T-helper 17 cell (primary cell): ENCODE measurements around the gene SRRM1. TPM values are rescaled to one million over a fixed set of nuclear protein-coding genes. Genes with fewer than 3 reads are reported as not detected.
A peak's percentile ranks its signal among the peaks of the same experiment; 100 is the strongest.

Source experiments
- ATAC-seq: fragments of 150-1000 bp; cut with Tn5 transposase; 2 replicates; pipeline ENCODE4 v1.10.0; 2021; ENCODE audit warnings: mild to moderate bottlenecking, moderate library complexity
- DNase-seq, 3 donors: peaks; one replicate each; pipeline versions ENCODE4 v3.0.0 to v3.0.0-alpha.2; 2020 to 2021
- H3K9me3 ChIP-seq: one replicate; pipeline ENCODE4 v1.7.0; 2013; ENCODE audit warnings: low read length, mild to moderate bottlenecking; ENCODE audit not compliant: control insufficient read depth, poor library complexity, severe bottlenecking
- H3K27ac Mint-ChIP-seq: one replicate; pipeline ENCODE4 v1.8.0; 2022; ENCODE audit warnings: mild to moderate bottlenecking, moderate library complexity, mixed read lengths
- H3K27me3 Mint-ChIP-seq: one replicate; pipeline ENCODE4 v1.8.0; 2022; ENCODE audit warnings: mixed read lengths
- H3K36me3 Mint-ChIP-seq: one replicate; pipeline ENCODE4 v1.8.0; 2022; ENCODE audit warnings: low read depth, mixed read lengths
- H3K4me1 Mint-ChIP-seq: one replicate; pipeline ENCODE4 v1.8.0; 2022; ENCODE audit warnings: mild to moderate bottlenecking, mixed read lengths
- H3K4me3 Mint-ChIP-seq: one replicate; pipeline ENCODE4 v1.8.0; 2022; ENCODE audit warnings: mild to moderate bottlenecking, moderate library complexity, mixed read lengths
- total RNA-seq, 4 donors: library from RNA in 2 of 4; stranded (reverse) in 2 of 4; gene quantifications; one replicate each; pipeline ENCODE4 v1.2.3 and lab custom pipeline; 2022 to 2026

Gene SRRM1, protein sequence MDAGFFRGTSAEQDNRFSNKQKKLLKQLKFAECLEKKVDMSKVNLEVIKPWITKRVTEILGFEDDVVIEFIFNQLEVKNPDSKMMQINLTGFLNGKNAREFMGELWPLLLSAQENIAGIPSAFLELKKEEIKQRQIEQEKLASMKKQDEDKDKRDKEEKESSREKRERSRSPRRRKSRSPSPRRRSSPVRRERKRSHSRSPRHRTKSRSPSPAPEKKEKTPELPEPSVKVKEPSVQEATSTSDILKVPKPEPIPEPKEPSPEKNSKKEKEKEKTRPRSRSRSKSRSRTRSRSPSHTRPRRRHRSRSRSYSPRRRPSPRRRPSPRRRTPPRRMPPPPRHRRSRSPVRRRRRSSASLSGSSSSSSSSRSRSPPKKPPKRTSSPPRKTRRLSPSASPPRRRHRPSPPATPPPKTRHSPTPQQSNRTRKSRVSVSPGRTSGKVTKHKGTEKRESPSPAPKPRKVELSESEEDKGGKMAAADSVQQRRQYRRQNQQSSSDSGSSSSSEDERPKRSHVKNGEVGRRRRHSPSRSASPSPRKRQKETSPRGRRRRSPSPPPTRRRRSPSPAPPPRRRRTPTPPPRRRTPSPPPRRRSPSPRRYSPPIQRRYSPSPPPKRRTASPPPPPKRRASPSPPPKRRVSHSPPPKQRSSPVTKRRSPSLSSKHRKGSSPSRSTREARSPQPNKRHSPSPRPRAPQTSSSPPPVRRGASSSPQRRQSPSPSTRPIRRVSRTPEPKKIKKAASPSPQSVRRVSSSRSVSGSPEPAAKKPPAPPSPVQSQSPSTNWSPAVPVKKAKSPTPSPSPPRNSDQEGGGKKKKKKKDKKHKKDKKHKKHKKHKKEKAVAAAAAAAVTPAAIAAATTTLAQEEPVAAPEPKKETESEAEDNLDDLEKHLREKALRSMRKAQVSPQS
- total RNA-seq (100 to 1,000 TPM; 289 to 319 TPM), total RNA-seq (lab: John Stamatoyannopoulos, UW) (56.0 to 131 reads per million in 2 donors)

DNA sequence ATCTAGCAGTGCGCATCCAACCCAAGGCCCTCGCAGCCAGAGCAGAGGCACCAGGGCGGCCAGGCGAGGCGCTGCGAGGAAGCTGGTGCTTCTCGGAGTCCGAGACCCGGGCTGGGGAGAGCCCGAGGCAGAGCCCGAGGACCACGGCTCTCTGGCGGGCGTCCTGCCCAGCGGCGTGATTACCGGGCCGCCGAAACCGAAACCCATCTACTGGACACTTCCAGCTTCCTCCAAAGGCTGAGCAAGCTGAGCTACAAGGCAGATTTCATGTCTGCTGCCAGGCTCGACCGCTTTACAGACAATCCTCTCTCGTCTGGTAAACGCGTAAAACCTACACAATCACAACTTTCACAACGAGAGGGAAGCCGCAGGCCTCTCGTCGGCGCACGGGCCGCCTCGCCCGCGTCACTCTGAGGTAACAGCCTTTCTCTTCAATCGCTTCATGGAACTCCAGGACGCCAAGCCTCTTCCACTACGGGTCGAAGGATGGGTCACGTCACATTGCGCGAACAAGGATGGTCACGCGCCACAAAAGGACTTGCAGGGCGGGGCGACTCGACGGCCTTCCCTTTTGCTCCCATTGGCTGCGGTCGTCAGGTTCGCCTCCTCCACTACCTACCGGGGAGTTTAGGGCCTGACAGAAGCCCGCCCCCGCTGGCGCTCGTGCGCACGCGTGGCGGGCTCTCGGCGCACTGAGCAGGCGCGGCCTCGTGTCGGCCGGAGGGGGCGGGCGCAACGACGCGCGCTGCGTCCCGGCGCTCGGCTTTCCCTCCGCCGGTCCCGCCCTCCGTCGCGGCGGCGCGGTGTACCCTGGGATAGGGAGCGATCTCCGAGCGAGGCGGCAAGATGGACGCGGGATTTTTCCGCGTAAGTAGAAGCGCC lies at the start of gene SRRM1:
Gene SRRM1, plus strand, starts transcription at position 822 of the 882 bp plus-strand sequence. Its CDS starts 25 bp downstream, at position 847.
- Mint-ChIP-seq H3K4me1 (peaks cover 36% of the 10 kb centered on the region), H3K27ac (peak within 1 kb of the TSS; percentile 99)

DNA sequence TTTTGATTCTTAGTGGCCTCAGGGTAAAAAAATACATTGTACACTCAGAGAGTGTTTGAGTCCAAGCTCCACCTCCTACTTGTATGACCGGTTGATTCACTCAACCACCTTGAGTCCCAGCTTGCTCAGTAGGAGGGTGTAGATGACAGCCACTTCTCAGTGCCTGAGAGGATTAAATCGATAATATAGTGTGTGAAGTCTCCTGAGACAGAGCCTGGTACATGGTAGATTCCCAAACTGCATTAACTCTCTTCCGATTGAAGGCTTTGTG lies 48.8 kb upstream of the SRRM1 start:
- Mint-ChIP-seq H3K27me3 (peaks cover 30% of the 10 kb centered on the region), H3K4me3 (no peak overlapping the region), H3K27ac (no peak overlapping the region), H3K4me1 (peaks cover 4% of the 10 kb centered on the region), H3K36me3 (no peaks in the 10 kb centered on the region)
- H3K9me3 ChIP-seq = no peaks in the 10 kb centered on the region
- DNase-seq (no peak), ATAC-seq (no peak)

More for the DNA sequence above, at the start of gene SRRM1:
- H3K27me3 Mint-ChIP-seq = no peaks in the 10 kb centered on the region
- ATAC-seq (peak; percentile 91), DNase-seq (peak; percentile 94 to 99 (median 97))
- no peaks in the 10 kb centered on the region for H3K36me3 Mint-ChIP-seq
- no peaks in the 10 kb centered on the region for H3K9me3 ChIP-seq
- peak within 1 kb of the TSS; percentile 96 for H3K4me3 Mint-ChIP-seq

DNA sequence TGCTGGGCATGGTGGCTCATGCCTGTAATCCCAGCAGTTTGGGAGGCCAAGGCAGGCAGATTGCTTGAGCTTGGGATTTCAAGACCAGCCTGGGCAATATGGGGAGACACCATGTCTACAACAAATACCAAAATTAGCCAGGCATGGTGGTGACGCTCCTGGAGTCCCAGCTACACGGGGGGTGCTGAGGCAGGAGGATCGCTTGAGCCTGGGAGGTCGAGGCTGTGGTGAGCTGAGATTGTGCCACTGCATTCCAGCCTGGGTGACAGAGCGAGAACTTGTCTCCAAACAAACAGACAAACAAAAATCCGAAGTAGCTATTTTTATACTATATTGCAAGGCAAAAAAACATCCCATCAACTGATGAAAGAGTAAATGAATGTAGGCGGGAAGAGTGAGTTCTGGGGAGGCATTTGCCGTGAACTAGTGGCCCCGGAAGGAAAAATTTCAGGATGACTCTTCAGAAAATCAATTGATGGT lies 46.7 kb upstream of the SRRM1 start:
- peaks cover 31% of the 10 kb centered on the region for H3K27me3 Mint-ChIP-seq
- H3K4me1 Mint-ChIP-seq = peaks cover 4% of the 10 kb centered on the region
- DNase-seq (no peak), ATAC-seq (no peak)
- no peak overlapping the region for H3K27ac Mint-ChIP-seq
- H3K36me3 Mint-ChIP-seq = no peaks in the 10 kb centered on the region
- H3K4me3 Mint-ChIP-seq = no peak overlapping the region
- no peaks in the 10 kb centered on the region for H3K9me3 ChIP-seq

DNA sequence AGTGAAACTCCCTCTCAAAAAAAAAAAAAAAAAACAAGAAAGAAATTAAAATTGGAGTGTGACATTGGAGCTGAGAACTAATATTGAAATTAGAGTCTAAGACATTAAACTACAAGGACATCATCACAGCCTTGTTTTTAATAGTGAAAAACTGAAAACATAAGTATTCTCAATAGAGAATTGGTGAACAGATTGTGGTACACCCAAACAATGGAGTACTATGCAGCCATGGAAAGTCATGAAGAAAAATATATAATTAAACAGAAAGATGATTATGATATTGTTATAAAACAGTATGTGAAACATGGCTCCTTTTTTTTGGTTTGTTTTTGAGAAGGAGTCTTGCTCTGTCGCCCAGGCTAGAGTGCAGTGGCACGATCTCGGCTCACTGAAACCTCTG lies 43.8 kb upstream of the SRRM1 start:
- DNase-seq (no peak), ATAC-seq (no peak)
- Mint-ChIP-seq H3K27me3 (peaks cover 25% of the 10 kb centered on the region), H3K4me1 (peaks cover 6% of the 10 kb centered on the region), H3K4me3 (no peak overlapping the region), H3K36me3 (no peaks in the 10 kb centered on the region), H3K27ac (no peak overlapping the region)
- no peaks in the 10 kb centered on the region for H3K9me3 ChIP-seq

DNA sequence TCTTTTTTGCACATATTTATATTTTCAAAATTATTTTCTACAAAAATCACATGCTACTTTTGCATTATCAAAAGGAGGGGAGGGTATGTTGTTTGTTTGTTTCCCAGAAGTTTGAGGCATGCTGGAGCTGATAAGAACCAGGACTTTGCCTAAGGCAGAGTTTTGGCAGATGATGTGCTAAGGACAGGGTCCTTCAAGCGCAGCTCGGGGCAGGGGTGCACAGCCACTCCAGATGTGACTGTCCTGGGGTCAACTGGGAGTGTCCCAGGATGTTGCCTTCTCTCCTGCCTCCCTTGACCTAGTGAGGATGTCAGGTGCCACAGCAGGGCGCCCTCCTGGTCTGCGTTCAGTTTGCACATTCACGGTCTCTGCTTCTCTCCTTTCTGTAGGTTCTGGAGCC lies 42.6 kb upstream of the SRRM1 start:
- peaks cover 4% of the 10 kb centered on the region for H3K4me1 Mint-ChIP-seq
- H3K9me3 ChIP-seq = no peaks in the 10 kb centered on the region
- ATAC-seq (no peak), DNase-seq (no peak)
- H3K4me3 Mint-ChIP-seq = no peak overlapping the region
- no peaks in the 10 kb centered on the region for H3K36me3 Mint-ChIP-seq
- no peak overlapping the region for H3K27ac Mint-ChIP-seq
- peaks cover 17% of the 10 kb centered on the region for H3K27me3 Mint-ChIP-seq

DNA sequence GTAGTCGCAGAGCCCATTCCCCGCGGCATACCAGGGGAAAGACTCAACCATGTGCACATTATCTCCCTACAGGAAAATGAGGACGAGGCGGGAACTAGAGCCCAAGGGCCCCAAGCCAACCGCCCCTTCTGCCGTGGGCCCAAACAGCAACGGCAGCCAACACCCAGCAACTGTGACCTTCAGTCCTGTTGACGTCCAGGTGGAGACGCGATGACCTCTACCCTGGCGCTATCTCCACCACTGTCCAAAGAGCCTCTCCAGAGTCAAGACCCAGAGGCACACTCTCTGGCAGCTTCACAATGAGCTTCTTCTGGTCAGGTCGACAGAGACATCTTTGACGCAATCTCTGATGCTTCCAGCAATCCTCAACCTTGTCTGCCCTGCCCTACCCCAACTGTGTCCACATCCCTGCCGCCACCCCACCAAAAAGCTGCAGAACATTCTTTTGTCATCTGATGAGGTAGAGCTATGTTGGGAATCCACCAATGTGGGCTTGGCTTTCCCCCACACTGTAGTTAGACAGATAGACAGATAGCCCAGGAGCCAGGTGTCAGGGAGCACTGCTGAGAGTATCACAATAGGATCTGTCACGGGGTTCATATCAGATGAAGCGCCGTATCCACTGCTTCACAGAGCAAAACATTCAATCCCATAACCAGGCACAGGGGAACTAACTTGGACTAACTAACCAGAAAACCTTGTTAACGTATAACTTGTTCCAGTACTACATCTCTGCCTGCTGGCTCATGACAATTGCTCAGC lies 37.4 kb upstream of the SRRM1 start:
- DNase-seq = no peak
- ATAC-seq = no peak
- H3K27ac Mint-ChIP-seq = no peak overlapping the region
- H3K9me3 ChIP-seq = no peaks in the 10 kb centered on the region
- H3K27me3 Mint-ChIP-seq = peaks cover 4% of the 10 kb centered on the region
- H3K36me3 Mint-ChIP-seq = no peaks in the 10 kb centered on the region
- H3K4me1 Mint-ChIP-seq = peaks cover 4% of the 10 kb centered on the region
- H3K4me3 Mint-ChIP-seq = no peak overlapping the region

DNA sequence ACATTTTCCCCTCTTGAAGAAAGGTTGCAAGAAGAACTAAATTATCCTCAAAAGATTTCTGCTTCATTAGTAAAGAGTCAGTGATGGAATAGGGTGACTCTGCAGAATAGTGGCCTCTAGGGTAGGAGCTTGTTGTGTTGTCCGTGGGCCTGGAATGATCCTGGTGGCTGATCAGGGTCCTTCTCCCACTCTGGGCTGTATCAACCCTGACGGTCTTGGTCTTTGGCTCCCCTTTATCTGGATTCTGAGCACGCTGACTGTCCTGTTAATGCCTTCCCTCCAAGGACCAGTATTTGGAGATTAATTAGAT lies 36.9 kb upstream of the SRRM1 start:
- no peaks in the 10 kb centered on the region for H3K9me3 ChIP-seq
- Mint-ChIP-seq H3K4me3 (no peak overlapping the region), H3K27ac (no peak overlapping the region), H3K36me3 (no peaks in the 10 kb centered on the region), H3K27me3 (no peaks in the 10 kb centered on the region), H3K4me1 (peaks cover 4% of the 10 kb centered on the region)
- no peak for DNase-seq
- ATAC-seq = no peak

DNA sequence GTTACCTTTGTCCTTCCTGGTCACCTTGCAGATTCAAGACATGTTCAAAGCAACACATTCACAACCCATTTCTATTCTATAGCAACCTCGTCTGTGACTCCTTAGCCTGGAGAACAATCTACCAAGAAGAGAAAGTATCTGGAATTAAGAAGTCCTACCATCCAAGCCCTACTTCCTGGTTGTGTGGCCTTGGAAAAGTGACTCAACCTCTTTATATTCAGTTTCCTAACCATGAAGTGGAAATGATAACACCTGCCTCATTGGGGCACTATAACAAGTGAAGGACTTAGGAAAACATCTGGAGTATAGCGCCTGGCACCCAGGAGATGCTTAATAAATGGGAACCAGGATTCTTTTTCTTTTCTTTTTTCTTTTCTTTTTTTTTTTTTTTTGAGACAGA lies 36.5 kb upstream of the SRRM1 start:
- ATAC-seq = no peak
- no peak overlapping the region for H3K27ac Mint-ChIP-seq
- H3K27me3 Mint-ChIP-seq = no peaks in the 10 kb centered on the region
- no peaks in the 10 kb centered on the region for H3K36me3 Mint-ChIP-seq
- H3K9me3 ChIP-seq = no peaks in the 10 kb centered on the region
- no peak overlapping the region for H3K4me3 Mint-ChIP-seq
- peaks cover 4% of the 10 kb centered on the region for H3K4me1 Mint-ChIP-seq
- DNase-seq = no peak

DNA sequence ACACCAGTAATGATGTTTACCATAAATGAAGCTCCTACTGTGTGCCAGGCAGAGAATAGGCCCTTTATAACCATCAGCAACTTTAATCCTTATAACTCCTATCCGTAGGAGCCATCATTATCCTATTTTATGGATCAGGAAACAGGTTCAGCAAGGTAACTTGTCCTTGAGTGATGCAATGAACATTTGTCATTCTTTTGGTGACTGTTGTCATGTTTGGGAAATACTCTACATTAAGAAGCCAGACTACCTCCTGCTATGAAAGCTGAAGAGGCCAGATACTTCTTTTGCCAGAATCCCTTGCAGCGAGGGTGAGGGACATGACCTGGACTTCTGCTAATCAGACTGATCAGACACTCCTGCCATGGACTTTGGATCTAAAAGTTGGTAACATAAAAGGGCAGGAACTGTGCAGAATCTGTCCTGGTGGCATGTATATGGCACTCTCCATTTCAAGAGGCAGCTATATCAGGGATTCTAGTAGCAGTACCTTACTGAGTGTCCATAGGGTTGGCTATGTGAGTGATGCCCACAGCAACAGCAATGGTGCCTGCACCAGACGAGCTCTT lies 33.1 kb upstream of the SRRM1 start:
- Mint-ChIP-seq H3K27ac (no peak overlapping the region), H3K27me3 (no peaks in the 10 kb centered on the region), H3K36me3 (no peaks in the 10 kb centered on the region), H3K4me1 (no peaks in the 10 kb centered on the region), H3K4me3 (no peak overlapping the region)
- ATAC-seq = no peak
- no peak for DNase-seq
- no peaks in the 10 kb centered on the region for H3K9me3 ChIP-seq

DNA sequence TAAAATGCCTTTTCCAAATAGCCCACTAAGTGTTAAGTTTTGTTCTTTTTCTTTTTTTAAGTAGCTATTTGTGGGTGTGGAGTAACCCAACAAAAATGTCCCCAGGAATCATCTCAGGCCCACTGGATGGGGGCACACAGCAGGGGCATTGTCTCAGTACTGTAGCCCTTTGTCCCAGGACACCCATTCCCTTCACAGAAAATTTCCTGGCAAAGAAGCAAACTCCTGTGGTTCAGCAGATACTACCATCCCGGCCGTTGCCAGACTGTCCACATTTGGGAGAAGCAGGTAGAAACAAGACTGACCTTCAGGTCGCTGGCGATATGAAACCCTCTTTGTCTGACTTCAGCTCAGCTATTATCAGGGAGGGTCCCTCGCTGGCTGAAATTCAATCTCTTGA lies 23.7 kb upstream of the SRRM1 start:
- H3K4me1 Mint-ChIP-seq = peaks cover 6% of the 10 kb centered on the region

DNA sequence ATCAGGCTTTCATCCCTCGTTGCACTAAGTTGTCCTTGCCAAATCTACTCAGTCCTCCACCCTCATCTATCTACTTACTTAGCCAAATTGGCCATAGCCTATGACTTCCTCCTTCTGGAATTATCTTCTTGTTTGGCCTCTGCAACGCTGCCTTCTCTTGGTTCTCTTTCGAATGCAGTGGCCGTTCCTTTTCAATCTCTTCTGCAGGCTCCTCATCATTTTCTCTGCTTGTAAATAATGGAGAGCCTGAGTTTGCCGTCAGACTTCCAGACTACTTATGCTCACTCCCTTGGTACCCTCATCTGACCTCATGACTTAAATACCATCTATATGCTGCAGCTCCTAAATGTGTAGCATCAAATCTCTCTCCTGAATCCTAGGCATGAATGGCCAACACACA lies 22.4 kb upstream of the SRRM1 start:
- DNase-seq = no peak
- H3K27me3 Mint-ChIP-seq = peaks cover 71% of the 10 kb centered on the region
- H3K27ac Mint-ChIP-seq = no peak overlapping the region
- H3K4me1 Mint-ChIP-seq = peaks cover 6% of the 10 kb centered on the region
- no peak for ATAC-seq
- peaks cover 12% of the 10 kb centered on the region for H3K36me3 Mint-ChIP-seq
- H3K4me3 Mint-ChIP-seq = no peak overlapping the region
- no peaks in the 10 kb centered on the region for H3K9me3 ChIP-seq

More for the DNA sequence above, 23.7 kb upstream of the SRRM1 start:
- DNase-seq (no peak), ATAC-seq (no peak)
- Mint-ChIP-seq H3K27me3 (peaks cover 62% of the 10 kb centered on the region), H3K4me3 (no peak overlapping the region), H3K36me3 (peaks cover 12% of the 10 kb centered on the region), H3K27ac (no peak overlapping the region)
- no peaks in the 10 kb centered on the region for H3K9me3 ChIP-seq

DNA sequence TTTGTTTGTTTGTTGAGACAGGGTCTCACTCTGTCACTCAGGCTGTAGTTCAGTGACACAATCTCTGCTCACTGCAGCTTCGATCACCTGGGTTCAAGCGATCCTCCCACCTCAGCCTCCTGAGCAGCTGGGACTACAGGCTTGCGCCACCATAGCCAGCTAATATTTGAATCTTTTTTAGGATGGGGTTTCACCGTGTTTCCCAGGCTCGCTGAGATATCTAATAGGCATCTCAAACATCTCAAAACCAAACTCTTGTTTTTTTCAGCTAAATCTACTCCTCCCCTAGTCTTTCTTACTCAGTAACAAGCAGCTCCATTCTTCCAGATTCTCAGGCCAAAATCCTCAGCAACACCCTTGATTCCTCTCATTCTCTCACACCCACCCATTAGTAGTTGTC lies 22.0 kb upstream of the SRRM1 start:
- H3K4me3 Mint-ChIP-seq = no peak overlapping the region
- no peaks in the 10 kb centered on the region for H3K9me3 ChIP-seq
- no peak overlapping the region for H3K27ac Mint-ChIP-seq
- H3K27me3 Mint-ChIP-seq = peaks cover 71% of the 10 kb centered on the region
- ATAC-seq = no peak
- peaks cover 12% of the 10 kb centered on the region for H3K36me3 Mint-ChIP-seq
- peaks cover 6% of the 10 kb centered on the region for H3K4me1 Mint-ChIP-seq
- DNase-seq = no peak
